GM18909 (cell line): ENCODE results near the gene FMNL2.

ENCODE experiments used
- ATAC-seq: cut with Tn5 transposase; IDR thresholded peaks from one replicate; pipeline ENCODE4 v1.9.1; 2021; ENCODE audit warnings: mild to moderate bottlenecking; ENCODE audit not compliant: unreplicated experiment, poor library complexity

Gene FMNL2

DNA sequence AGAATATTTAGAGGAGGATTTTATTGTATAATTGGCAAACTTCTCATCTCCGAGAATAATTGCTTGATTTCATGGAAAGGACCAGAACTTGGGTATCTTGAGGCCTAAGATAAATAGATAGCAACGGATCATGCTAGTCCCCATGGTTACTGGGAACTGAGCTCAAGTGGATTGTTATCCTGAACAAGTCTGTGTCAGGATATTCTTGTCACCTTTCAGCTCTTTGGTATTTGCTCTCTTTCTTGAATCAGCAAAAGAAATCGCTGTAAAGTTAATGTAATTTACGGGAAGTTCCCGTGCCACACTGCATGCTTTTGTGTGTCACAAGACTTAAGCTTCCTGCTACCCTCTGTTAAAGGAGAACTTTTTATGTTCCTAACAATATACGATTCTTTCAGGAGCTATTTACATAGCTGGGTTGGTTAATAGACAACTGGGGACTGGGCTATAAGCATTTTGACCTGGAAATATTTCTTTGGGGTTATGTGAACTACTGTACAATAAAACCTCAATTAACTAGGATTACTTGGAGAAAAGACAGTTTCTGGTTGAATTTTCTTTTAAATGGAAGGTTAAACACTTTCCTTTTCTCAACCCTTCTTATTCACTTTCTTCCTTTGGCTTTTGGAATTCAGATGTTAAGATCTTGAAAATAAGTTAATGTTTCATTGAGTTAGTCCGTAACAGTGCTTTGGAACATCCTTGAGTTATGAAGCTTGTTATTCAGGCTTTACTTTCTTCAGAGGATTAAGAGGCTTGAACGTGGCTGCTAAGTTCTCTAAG is 151.2 kb downstream of the FMNL2 start:
- ATAC-seq: no peak

DNA sequence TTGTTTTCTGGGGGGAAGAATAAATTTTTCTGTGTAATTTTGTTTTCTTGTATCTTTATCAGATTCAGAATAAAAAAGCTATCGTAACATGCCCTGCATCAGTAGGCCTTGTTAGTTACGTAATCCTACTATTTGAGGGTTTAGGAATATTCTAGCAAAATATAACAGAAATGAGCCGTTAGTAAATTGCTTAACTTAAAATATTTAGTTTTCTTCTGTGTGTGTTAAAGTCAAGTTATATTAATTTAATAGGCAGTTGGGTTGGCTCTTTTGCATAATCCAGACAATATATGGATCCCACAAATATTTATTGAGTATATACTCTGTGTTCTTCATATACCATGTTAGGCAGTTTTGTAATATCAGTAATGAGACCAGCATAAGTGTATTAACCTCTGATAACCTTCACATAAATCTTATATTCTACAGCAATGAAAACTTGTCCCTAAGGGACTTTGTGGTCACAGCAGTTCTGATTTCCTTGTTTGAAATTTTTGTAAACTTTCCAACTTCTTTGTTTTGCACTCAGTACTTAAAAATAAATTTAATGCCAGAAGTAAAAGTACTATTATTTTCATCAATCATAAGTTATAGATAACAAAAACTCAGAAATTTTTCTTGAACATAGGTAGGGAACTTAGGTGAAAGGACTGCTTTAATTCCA is 151.9 kb downstream of the FMNL2 start:
- no peak for ATAC-seq

- ATAC-seq: no peak
These were observed 153.1 kb downstream of the FMNL2 start for GRCh38 chr2:152488075-152488474.

- no peak for ATAC-seq
These were observed 154.4 kb downstream of the FMNL2 start for GRCh38 chr2:152489364-152489763.

DNA sequence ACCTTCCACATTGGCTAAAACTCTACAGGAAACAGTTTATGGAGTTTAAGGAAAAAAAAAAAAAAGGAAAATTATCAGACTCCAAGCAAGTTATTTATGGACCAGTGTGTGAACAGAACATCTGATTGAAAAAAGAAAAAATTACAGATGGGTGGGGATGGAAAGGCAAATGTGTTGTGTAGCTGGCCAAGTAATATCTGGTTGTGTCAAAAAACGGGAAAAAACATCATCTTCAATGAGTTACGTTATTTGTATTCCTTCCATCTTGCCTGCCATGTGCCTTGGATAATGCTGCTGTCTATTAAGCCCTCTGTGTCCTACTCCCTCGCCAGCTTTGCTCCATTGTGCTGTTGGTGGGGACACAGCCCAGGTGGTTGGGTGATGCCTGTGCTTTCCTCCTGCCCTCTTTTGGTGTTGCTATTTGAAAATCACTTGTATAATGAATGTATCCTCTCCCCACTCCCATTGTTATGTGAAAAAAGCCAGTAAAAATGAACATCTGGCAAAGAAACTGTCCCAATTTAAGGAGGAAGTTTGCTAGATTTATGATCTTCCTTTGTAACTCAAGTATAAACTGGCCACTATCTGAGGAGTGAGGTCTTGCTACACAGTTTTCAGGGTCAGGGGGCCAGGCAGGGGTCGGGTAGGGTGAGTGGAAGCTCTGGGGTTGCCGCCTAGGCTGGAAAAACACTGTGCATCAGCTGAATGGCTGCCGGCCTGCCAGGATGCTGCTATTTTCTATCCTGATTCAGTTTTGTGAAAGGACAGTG is 155.9 kb downstream of the FMNL2 start:
- no peak for ATAC-seq

DNA sequence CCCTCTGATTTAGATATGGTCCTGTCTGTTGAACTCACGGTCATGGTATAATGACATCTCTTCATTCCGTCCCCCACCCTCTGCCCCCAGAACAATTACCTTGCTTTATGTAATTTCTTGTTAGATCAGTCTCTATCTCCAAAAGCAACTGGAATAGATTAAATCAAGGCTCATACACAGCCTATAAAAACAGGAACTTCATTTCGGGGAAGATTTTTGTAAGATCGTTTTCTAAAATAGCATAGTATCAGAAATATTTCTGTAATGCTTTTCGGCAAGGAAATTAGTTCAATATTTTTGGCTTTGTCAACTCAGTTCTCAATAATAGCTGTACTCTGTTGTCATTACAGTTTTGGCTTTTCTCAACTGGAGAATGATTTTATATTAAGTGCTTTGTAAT is 157.2 kb downstream of the FMNL2 start:
- no peak for ATAC-seq

- no peak for ATAC-seq
These were observed 157.9 kb downstream of the FMNL2 start for GRCh38 chr2:152492911-152493310.

GRCh38 chr2:152493417-152493816 is 158.4 kb downstream of the FMNL2 start:
- ATAC-seq: no peak

DNA sequence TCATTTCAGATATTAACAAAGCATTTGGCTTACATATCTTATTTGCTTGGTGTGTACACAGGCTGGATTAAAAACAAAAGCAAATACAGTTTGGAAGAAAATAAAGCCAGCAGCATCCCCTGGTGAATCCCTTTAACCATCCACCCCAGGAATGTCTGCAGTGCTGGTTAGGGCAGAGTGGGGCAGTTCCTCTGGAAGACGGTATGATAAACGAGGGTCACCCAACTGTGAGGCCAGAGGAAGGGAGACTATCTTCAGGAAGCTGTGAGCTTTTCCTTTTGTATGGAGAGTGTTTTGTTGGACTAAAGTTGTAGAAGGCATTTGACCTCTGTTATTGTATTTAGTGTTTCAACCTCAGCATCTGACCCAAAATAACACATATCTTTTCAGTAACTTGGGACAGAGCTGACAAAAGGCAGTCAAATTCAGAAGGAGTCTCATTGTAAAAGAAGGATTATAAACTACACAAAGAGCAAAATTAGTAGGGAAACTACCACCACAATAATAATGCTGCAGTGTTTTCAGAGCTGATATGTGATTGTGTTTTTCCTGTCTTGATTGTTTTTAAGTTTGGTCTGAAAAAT is 159.1 kb downstream of the FMNL2 start:
- ATAC-seq: no peak

DNA sequence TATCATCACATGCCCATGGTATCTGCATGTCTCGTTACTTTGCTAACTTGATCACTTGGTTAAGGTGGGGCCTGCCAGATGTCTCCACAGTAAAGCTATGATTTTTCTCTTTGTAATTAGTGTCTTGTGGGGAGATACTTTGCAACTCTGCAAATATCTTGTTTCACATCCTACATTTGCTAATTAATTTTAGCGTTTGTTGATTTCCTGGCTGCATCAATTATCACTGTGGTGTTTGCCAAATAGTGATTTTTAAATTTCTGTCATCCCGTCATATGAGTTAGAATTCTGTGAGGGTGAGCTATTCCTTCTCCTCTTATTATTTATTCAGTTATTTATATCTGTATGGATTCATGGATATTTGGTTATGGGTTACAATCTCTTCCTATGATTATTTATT is 161.4 kb downstream of the FMNL2 start:
- no peak for ATAC-seq

- peak; percentile 64 for ATAC-seq
These were observed 162.6 kb downstream of the FMNL2 start for GRCh38 chr2:152497481-152498052.

DNA sequence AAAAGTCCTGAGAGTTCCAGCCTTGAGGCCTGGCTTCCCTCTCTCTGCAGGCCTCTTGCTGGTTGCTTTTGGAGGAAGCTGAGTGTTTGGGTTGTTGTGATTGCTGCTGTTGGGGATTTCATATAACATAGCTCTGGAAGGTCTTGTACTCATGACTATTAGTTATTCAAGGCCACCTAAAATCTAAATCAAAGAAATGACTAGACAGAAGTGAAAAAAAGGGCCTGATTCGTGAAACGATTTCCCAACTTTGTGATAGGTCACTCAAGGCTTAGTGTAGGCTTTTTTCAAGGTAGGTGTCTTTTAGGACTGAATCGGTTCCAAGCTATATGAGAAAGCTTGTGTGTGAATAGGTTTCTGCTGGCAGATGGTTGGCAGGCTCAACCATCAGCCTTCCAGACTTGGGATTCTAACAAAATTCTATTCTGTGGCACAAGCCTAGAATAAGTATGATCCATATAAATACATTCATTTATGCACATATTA is 164.4 kb downstream of the FMNL2 start:
- no peak for ATAC-seq

- ATAC-seq: no peak
These were observed 165.1 kb downstream of the FMNL2 start for GRCh38 chr2:152499896-152500735.

GRCh38 chr2:152500772-152501171 is 165.8 kb downstream of the FMNL2 start:
- no peak for ATAC-seq

GRCh38 chr2:152501666-152502065 is 166.7 kb downstream of the FMNL2 start:
- ATAC-seq: no peak

GRCh38 chr2:152504618-152505017 is 169.6 kb downstream of the FMNL2 start:
- no peak for ATAC-seq

- ATAC-seq: no peak
These were observed 170.5 kb downstream of the FMNL2 start for GRCh38 chr2:152505495-152505906.

DNA sequence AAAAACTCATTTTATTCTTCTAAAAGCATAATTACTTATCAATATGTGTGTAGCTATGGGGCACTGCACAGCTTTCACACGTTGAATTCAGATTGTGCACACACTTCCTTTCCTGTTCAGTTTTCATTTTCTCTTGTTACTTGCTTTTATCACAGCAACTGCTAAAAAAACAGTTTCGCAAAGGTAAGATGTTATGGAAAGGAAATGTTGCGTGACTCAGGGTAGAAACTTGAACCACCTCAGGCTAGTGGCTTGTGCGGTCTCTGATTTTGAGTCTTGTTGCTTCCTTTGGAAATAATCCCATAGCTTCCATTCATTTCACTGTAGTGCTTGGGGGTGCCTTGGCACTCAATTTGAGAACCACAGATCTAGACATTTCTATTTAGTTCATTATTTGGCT is 171.9 kb downstream of the FMNL2 start:
- peak; percentile 64 for ATAC-seq

GRCh38 chr2:152507907-152508306 is 172.9 kb downstream of the FMNL2 start:
- ATAC-seq: no peak
